SK-N-SH treated with all-trans-retinoic acid at 6 μM for 48 hours (cell line): ENCODE results near the gene CDK6.

Source experiments
- BACH2 ChIP-seq: fragments of 250-450 bp; sonication (Bioruptor Pico); IDR thresholded peaks from 2 replicates; pipeline ENCODE4 v1.9.0; 2021; ENCODE audit warnings: mild to moderate bottlenecking, borderline replicate concordance
- CREB5 ChIP-seq: fragments of 250-450 bp; sonication (Bioruptor Pico); IDR thresholded peaks from 2 replicates; pipeline ENCODE4 v1.5.1; 2020; ENCODE audit warnings: low read depth, mild to moderate bottlenecking, moderate library complexity
- CSDC2 ChIP-seq: fragments of 250-450 bp; sonication (Bioruptor Pico); IDR thresholded peaks from 2 replicates; pipeline ENCODE4 v1.5.0; 2020; ENCODE audit warnings: mild to moderate bottlenecking, moderate library complexity
- CSRNP3 ChIP-seq: fragments of 250-450 bp; sonication (Bioruptor Pico); IDR thresholded peaks from 2 replicates; pipeline ENCODE4 v1.5.1; 2021; ENCODE audit warnings: mild to moderate bottlenecking, moderate library complexity
- ESRRG ChIP-seq: fragments of 250-450 bp; sonication (Bioruptor Pico); IDR thresholded peaks from 2 replicates; pipeline ENCODE4 v1.6.1; 2021; ENCODE audit warnings: mild to moderate bottlenecking
- ISL1 ChIP-seq: fragments of 250-450 bp; sonication (Bioruptor Pico); IDR thresholded peaks from 2 replicates; pipeline ENCODE4 v2.1.2; 2022; ENCODE audit warnings: mild to moderate bottlenecking, moderate library complexity
- PATZ1 ChIP-seq: fragments of 250-450 bp; sonication (Bioruptor Pico); IDR thresholded peaks from 2 replicates; pipeline ENCODE4 v1.8.0; 2020; ENCODE audit warnings: mild to moderate bottlenecking, moderate library complexity, borderline replicate concordance
- TCF4 ChIP-seq: fragments of 250-450 bp; sonication (Bioruptor Pico); IDR thresholded peaks from 2 replicates; pipeline ENCODE4 v1.8.0; 2021; ENCODE audit warnings: mild to moderate bottlenecking, moderate library complexity, borderline replicate concordance
- ZFP3 ChIP-seq: fragments of 250-450 bp; sonication (Bioruptor Pico); IDR thresholded peaks from 2 replicates; pipeline ENCODE4 v1.5.0; 2020; ENCODE audit warnings: mild to moderate bottlenecking, moderate library complexity
- ZFP30 ChIP-seq: fragments of 450-650 bp; formaldehyde crosslinking; IDR thresholded peaks from 2 replicates; pipeline ENCODE4 v1.5.0; 2022; ENCODE audit warnings: mild to moderate bottlenecking, moderate library complexity
- ZNF70 ChIP-seq: fragments of 450-650 bp; formaldehyde crosslinking; IDR thresholded peaks from 2 replicates; pipeline ENCODE4 v1.5.0; 2020; ENCODE audit warnings: mild to moderate bottlenecking, moderate library complexity

DNA sequence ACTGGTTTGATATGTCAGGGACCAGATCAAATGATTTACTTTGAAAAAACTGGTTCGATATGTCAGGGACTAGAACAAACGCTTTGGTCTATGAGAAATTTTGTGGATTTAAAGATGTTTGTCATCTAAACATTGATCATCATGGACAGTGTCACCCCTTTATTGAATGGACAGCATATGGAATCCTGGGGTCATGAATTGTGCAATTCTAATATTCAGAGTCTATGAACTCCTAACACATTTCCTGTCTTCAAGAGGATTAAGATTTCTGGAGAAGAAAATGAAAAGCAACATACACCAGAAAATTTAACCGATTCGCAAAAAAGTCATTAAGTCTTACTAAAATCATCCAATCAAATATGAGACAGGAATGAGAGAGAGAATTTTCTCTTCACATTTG lies 139.8 kb downstream of the CDK6 start:
- no peak for TF ChIP-seq TCF4 (CRISPR knock-in tag)
- TF ChIP-seq ZNF70, result no peak
- no peak for TF ChIP-seq ZFP30 (CRISPR knock-in tag)
- no peak for TF ChIP-seq BACH2
- no peak for TF ChIP-seq ISL1 (CRISPR knock-in tag)
- TF ChIP-seq ZFP3 (CRISPR knock-in tag), result no peak
- no peak for TF ChIP-seq PATZ1 (CRISPR knock-in tag)
- no peak for TF ChIP-seq ESRRG (CRISPR knock-in tag)
- no peak for TF ChIP-seq CSDC2 (CRISPR knock-in tag)
- no peak for TF ChIP-seq CSRNP3 (CRISPR knock-in tag)
- no peak for TF ChIP-seq CREB5
